Esophagus muscularis mucosa (tissue), 3 donors: ENCODE results near the gene ENTREP1.

Experiments used
- CTCF ChIP-seq, 3 experiments: fragments of 200-600 bp in 2 of 3; fragments of 450-650 bp in 1 of 3; sonication (generic) in 2 of 3; IDR thresholded peaks; one replicate each; pipeline ENCODE4 v1.5.1; 2017 to 2019; ENCODE audit warnings: antibody characterized with exemption in 3 of 3, mild to moderate bottlenecking in 2 of 3, moderate library complexity in 1 of 3
- EP300 ChIP-seq: sonication (generic); formaldehyde crosslinking; IDR thresholded peaks from one replicate; pipeline ENCODE4 v1.6.1; 2017; ENCODE audit warnings: antibody characterized with exemption

GRCh38 chr9:69432623-69433022 lies 107.6 kb downstream of the ENTREP1 start:
- TF ChIP-seq CTCF (IDR thresholded peaks at IDR 0.05) (no peak), EP300 (no peak)
